Esophagus (tissue), 2 donors: ENCODE measurements around the gene PDGFC. TPM values are rescaled to one million over a fixed set of nuclear protein-coding genes. Genes with fewer than 3 reads are reported as not detected.

ENCODE experiments used
- H3K27ac ChIP-seq, 2 donors: one replicate each; pipeline ENCODE4 v1.5.1; 2013; ENCODE audit warnings: low read depth in 2 of 2, mild to moderate bottlenecking in 2 of 2, inconsistent platforms in 1 of 2, low read length in 1 of 2, moderate library complexity in 1 of 2
- H3K27me3 ChIP-seq, 2 donors: one replicate each; pipeline ENCODE4 v1.6.1; 2013; ENCODE audit warnings: low read length in 2 of 2, control low read depth in 1 of 2, mild to moderate bottlenecking in 1 of 2; ENCODE audit not compliant: insufficient read depth in 2 of 2, control insufficient read depth in 1 of 2
- H3K36me3 ChIP-seq, 2 donors: one replicate each; pipeline ENCODE4 v1.6.1; 2013; ENCODE audit warnings: low read length in 1 of 2; ENCODE audit not compliant: control insufficient read depth in 2 of 2, insufficient read depth in 2 of 2
- H3K4me1 ChIP-seq, 2 donors: one replicate each; pipeline ENCODE4 v1.6.1; 2013; ENCODE audit warnings: low read length in 1 of 2; ENCODE audit not compliant: control insufficient read depth in 2 of 2, insufficient read depth in 2 of 2
- H3K4me3 ChIP-seq, 2 donors: one replicate each; pipeline ENCODE4 v1.5.1; 2013; ENCODE audit warnings: low read length in 2 of 2, mild to moderate bottlenecking in 2 of 2, low read depth in 1 of 2, moderate library complexity in 1 of 2
- H3K9me3 ChIP-seq, 2 donors: one replicate each; pipeline ENCODE4 v1.6.1; 2013; ENCODE audit warnings: mild to moderate bottlenecking in 2 of 2, low read depth in 1 of 2, low read length in 1 of 2, moderate library complexity in 1 of 2; ENCODE audit not compliant: control insufficient read depth in 2 of 2, insufficient read depth in 1 of 2
- WGBS, 2 donors: extraction: QIAGEN DNeasy Blood & Tissue Kit; methylation state at CpG; one replicate each; pipeline ENCODE4 v1.1.7; 2013; 5-methylcytosine and 5-hydroxymethylcytosine counted together
- polyA plus RNA-seq, 2 donors: library from polyadenylated mRNA; stranded (reverse); fragments of 200-250 nt; gene quantifications; one replicate each; pipeline ENCODE4 v1.2.3, GENCODE V29; 2013
- donor health status: healthy with polysubstance abuse.
- donor health status: Bipolar disorder and iron deficiency.

Gene PDGFC
- polyA plus RNA-seq, 2 donors, result 0.98 to 2.4 TPM

DNA sequence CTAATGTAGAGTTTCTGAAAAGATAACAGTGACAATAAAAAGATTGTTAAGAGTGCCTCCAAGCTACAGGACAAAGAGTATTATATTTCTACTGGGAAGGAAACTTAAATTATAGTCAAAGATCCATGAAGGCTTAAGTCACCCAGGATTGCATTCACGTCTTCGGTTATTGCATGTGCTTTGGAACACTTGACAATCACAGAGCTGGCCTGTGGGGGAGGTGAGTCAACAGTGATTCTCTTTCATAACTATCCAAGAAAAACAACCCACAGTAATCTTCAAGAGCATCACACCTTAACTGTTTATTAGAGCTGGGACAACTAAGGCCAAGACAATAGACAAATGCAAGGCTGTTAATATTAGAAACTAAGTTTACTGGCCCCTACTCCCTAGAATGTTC lies 40.3 kb downstream of the PDGFC start:
- WGBS, 2 donors, result 26 to 33% methylated on average over 2 of the region's 2 CpGs
- Histone ChIP-seq H3K36me3 (no peaks in the 10 kb centered on the region), H3K9me3 (no peaks in the 10 kb centered on the region), H3K27ac (no peak overlapping the region), H3K4me1 (no peaks in the 10 kb centered on the region), H3K4me3 (no peak overlapping the region), H3K27me3 (no peaks in the 10 kb centered on the region)

DNA sequence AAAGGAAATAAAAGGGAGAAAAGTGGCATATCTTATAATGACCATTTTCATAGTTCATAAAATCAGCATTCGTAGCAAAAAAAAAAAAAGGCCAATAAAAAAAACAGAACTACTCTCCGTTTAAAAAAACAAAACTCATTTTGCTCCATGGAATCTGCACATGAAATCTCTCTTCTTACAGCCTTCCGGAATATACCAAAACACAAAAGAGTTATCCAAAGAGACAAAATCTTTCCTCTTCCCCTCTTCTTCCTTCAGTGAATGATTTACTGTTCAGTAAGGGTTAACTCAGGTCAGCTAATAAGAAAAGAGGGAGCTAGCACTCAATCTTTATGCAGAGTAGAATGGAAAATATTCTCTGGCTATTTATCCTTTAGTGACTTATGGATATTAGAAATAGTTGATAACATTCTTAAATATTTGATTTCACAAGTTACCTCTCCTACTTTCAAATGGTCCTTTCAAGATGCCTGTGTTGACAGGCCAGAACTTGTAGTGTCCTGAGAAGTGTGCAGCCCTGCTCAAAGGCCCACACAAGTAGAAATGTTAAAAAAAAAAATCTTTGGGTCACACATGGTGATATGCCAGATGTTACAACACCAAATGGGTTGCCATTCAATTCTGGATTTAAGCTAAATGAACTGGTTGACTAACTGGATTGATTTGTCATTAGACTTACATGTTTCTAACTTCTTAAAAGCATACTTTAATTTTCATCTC lies 42.1 kb downstream of the PDGFC start:
- H3K9me3 ChIP-seq, result no peaks in the 10 kb centered on the region
- 81 to 82% methylated on average over 3 of the region's 3 CpGs for WGBS, 2 donors
- no peak overlapping the region for H3K27ac ChIP-seq
- no peaks in the 10 kb centered on the region for H3K36me3 ChIP-seq
- no peak overlapping the region for H3K4me3 ChIP-seq
- H3K27me3 ChIP-seq, result no peaks in the 10 kb centered on the region
- no peaks in the 10 kb centered on the region for H3K4me1 ChIP-seq

DNA sequence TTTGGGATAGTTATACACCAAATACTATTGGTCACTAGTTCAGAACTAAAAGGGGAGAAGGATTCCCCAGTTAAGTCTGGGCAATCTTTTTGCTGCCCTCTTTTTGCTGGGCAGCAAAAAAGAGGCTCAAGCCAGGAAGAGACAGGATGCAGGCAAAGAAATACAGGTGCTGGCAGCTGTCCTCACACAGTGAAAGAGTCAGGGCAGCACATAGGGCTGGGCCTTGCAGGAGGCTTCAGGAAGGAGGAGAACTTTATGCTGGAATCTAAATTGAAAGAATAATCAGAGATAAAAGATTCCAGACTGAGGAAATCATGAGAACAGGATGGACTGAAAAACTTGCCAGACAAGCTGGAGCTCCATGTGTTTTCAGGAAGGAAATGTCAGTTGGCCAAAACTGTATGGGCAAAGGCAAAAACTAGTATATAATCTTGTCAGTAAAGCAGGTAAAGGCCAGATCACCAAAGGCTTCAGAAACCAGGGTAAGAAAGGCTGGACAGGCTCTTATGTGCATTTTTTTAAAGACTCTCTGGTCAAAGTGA lies 46.8 kb downstream of the PDGFC start:
- Histone ChIP-seq H3K4me1 (no peaks in the 10 kb centered on the region), H3K4me3 (no peak overlapping the region), H3K27me3 (no peaks in the 10 kb centered on the region), H3K36me3 (no peaks in the 10 kb centered on the region), H3K9me3 (no peaks in the 10 kb centered on the region), H3K27ac (no peak overlapping the region)

DNA sequence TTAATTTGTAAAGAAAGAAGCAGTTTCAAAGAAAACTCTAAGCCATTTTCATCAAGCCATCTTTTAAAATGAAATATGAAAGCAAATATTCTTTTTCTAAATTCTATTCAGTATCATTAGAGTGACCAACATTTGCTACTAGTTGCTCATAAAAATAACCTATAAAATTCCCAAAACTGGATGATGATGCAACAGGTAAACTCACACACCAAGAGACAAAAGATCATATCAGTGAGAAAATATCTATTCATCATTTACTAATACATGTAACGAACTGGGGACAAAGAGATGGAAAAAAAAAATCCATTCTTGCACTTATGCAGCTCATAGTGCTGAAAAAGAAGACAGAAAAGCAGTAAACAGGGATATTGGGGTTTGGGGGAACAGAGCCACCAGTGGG lies 48.1 kb downstream of the PDGFC start:
- Histone ChIP-seq H3K27ac (no peak overlapping the region), H3K9me3 (no peaks in the 10 kb centered on the region), H3K36me3 (no peaks in the 10 kb centered on the region), H3K27me3 (no peaks in the 10 kb centered on the region), H3K4me1 (no peaks in the 10 kb centered on the region), H3K4me3 (no peak overlapping the region)
- WGBS, 2 donors, result 58 to 71% methylated on average over 1 of the region's 1 CpG

DNA sequence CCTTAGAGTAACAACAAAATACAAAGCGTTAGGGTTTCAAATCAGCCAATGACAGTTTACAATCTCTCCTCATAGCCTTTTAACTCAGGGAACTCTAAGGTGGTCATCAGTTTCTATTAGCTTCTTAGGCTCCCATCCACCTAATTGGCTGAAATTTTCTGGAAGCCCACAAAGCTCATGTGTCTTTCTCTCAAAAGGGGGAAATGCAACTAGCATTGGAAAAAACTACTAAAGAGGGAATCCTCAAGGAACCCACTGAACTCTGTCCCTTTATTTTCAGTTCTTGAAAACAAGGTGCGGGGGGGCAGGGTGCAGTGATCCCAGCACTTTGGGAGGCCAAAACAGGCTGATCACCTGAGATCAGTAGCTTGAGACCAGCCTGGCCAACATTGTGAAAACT lies 56.4 kb downstream of the PDGFC start:
- no peak overlapping the region for H3K4me3 ChIP-seq
- WGBS, 2 donors, result 96% methylated on average over 2 of the region's 2 CpGs
- H3K27me3 ChIP-seq, result no peaks in the 10 kb centered on the region
- H3K4me1 ChIP-seq, result no peaks in the 10 kb centered on the region
- H3K27ac ChIP-seq, result no peak overlapping the region
- H3K36me3 ChIP-seq, result no peaks in the 10 kb centered on the region
- no peaks in the 10 kb centered on the region for H3K9me3 ChIP-seq

DNA sequence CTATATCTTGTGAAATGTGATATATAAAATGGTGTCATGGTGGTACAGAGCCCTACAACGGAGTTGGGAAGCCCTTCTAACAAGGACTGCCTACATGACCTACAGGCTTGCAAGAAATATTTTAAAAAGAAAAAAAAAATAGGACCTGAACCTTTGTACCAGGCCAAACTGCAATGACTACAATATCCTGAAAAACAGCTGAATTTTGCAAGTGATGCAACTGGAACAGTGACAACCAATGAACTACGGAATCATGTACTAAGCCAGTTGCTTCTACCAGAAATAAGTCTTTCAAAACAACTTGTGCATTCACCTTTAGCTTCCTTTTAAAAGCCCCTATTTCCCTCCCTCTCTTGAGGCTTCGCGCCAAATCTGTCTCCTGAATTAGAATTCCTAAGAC lies 58.4 kb downstream of the PDGFC start:
- WGBS, 2 donors, result 94 to 95% methylated on average over 4 of the region's 4 CpGs
- Histone ChIP-seq H3K27me3 (no peaks in the 10 kb centered on the region), H3K4me3 (no peak overlapping the region), H3K36me3 (no peaks in the 10 kb centered on the region), H3K27ac (no peak overlapping the region), H3K9me3 (no peaks in the 10 kb centered on the region), H3K4me1 (no peaks in the 10 kb centered on the region)

DNA sequence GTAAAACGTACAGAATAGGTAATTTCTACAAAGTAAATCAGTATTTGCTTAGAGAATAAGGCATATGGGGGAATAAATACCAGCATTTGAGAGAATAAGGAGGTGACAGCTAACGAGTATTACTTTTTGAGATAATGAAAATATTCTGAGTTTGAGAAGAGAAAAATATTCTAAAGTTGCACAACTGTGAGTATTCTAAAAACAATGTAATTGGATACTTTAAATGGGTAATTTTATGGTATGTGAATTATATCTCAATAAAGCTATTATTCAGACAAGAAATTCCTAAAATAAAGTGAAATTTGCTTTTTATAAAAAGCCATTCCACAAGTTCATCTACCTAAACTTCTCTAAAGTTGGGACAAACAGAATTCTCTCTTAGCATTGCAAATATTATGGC lies 62.6 kb downstream of the PDGFC start:
- no peaks in the 10 kb centered on the region for H3K4me1 ChIP-seq
- H3K36me3 ChIP-seq, result no peaks in the 10 kb centered on the region
- 73% methylated on average over 2 of the region's 2 CpGs for WGBS, 2 donors
- no peak overlapping the region for H3K27ac ChIP-seq
- H3K4me3 ChIP-seq, result no peak overlapping the region
- H3K9me3 ChIP-seq, result no peaks in the 10 kb centered on the region
- no peaks in the 10 kb centered on the region for H3K27me3 ChIP-seq

DNA sequence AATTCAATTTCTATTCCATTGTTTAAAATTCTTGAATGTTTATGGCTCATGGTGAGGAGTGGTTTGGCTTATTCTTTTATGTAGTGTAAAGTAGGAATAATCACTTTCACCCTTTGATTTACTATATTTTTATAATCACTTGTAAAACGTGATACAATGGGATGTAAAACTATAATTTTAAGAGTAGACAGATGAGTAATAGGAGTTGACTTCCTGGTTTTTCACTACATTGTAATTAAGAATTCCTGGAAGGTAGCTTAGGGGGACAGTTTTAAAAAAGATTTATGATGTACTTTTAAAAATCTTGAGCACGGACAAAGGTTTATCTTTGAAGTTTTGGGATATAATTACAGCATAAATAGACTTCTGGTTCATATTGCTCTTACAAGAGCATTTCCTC lies 65.3 kb downstream of the PDGFC start:
- 18 to 24% methylated on average over 2 of the region's 2 CpGs for WGBS, 2 donors
- no peaks in the 10 kb centered on the region for H3K4me1 ChIP-seq

DNA sequence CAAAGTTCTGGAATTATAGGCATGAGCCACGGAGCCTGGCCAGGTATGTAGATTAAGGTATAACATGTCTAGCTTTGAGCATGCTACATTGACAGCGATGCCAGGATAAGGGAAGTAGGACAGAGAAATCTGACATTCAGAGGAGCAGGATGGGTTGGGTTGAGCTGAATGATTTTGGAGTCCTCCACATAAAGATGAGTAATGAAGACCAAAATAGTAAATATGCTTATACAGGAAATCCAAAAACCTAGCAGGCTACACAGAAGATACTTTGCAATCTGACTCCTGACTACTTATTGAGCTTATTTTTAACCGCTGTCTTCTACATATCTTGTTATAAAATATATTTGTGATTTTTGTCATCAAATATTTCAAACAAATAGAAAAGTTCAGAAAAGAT lies 69.7 kb downstream of the PDGFC start:
- H3K4me1 ChIP-seq, result no peaks in the 10 kb centered on the region
- no peaks in the 10 kb centered on the region for H3K36me3 ChIP-seq
- no peak overlapping the region for H3K27ac ChIP-seq
- WGBS, 2 donors, result 86 to 89% methylated on average over 3 of the region's 3 CpGs
- H3K4me3 ChIP-seq, result no peak overlapping the region
- no peaks in the 10 kb centered on the region for H3K9me3 ChIP-seq
- H3K27me3 ChIP-seq, result no peaks in the 10 kb centered on the region

More for the DNA sequence above, 65.3 kb downstream of the PDGFC start:
- H3K27ac ChIP-seq, result no peak overlapping the region
- H3K36me3 ChIP-seq, result no peaks in the 10 kb centered on the region
- no peak overlapping the region for H3K4me3 ChIP-seq
- H3K27me3 ChIP-seq, result no peaks in the 10 kb centered on the region
- H3K9me3 ChIP-seq, result no peaks in the 10 kb centered on the region

DNA sequence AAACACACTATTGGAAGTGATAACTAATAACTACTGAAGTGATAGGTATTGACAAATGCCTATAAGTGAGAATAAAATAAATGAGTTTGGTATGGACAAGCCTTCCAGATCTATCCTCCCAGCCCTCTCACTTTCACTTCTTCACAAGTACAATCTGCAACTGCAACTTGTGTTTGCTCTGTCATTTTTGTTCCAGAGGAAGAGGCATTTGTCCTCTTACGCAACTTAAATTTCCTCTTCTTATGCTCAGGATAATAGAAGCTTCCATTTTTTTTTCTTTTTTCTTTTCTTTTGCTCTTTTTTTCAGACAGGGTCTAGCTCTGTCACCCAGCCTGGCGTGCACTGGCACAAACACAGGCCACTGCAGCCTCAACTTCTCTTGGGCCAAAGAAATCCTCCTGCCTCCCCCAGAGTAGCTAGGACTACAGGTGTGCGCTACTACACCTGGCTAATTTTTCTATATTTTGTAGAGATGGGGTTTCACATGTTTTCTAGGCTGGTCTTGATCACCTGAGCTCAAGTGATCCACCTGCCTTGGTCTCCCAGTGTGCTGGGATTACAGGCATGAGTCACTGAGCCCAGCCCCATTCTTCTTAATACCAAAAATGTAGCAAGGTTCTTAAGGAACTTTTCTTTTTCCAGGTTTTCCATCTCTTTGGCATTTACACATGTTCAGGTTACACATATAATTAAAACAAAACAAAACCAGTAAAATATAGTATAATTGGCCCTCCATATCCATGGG lies 73.1 kb downstream of the PDGFC start:
- 57 to 59% methylated on average over 3 of the region's 3 CpGs for WGBS, 2 donors
- H3K27ac ChIP-seq, result no peak overlapping the region

More for the DNA sequence above, 73.1 kb downstream of the PDGFC start:
- H3K4me3 ChIP-seq, result no peak overlapping the region
- H3K36me3 ChIP-seq, result no peaks in the 10 kb centered on the region
- no peaks in the 10 kb centered on the region for H3K9me3 ChIP-seq
- no peaks in the 10 kb centered on the region for H3K27me3 ChIP-seq
- no peaks in the 10 kb centered on the region for H3K4me1 ChIP-seq
